ENCODE measurements around the gene PARD3. TPM values are rescaled to one million over a fixed set of nuclear protein-coding genes. Genes with fewer than 3 reads are reported as not detected.

The PARD3 gene
- total and polyA plus RNA-seq, 2 donors (not counting 3 experiments of a cell fraction or from before 2014, with no cell fraction given) = 7.3 to 24.1 TPM

GRCh38 chr10:34195364-34196057 is 619.6 kb downstream of the PARD3 start:
- Histone ChIP-seq H3K4me1 (ENCODE audit: control insufficient read depth, extremely low read depth, insufficient read depth, low read length) (no peaks in the 10 kb centered on the region), H3K9me1 (replicated peaks; ENCODE audit: control insufficient read depth, extremely low read depth, insufficient read depth, low read length) (no peaks in the 10 kb centered on the region), H3K4me3 (replicated peaks in 1 of 3; ENCODE audit: insufficient read depth in 1 of 3, low read depth in 1 of 3, low read length in 3 of 3) (no peak overlapping the region), H3K27ac (ENCODE audit: insufficient read depth, low read depth, low read length) (no peak overlapping the region), H3K9me3 (replicated peaks; ENCODE audit: control insufficient read depth, insufficient read depth, low read length) (no peaks in the 10 kb centered on the region), H3K79me2 (ENCODE audit: control insufficient read depth, insufficient read depth, low read length) (no peaks in the 10 kb centered on the region), H3K27me3 (ENCODE audit: control insufficient read depth in 2 of 2, insufficient read depth in 2 of 2, low read length in 2 of 2) (no peaks in the 10 kb centered on the region), H2AFZ (ENCODE audit: low read depth, low read length) (no peak overlapping the region), H3K9ac (replicated peaks; ENCODE audit: extremely low read depth, insufficient read depth, low read length) (no peak overlapping the region), H4K20me1 (replicated peaks; ENCODE audit: control insufficient read depth, extremely low read depth, insufficient read depth, low read length) (no peaks in the 10 kb centered on the region), H3K4me2 (ENCODE audit: insufficient read depth, low read length) (no peak overlapping the region), H3K36me3 (ENCODE audit: control insufficient read depth in 2 of 2, extremely low read depth in 1 of 2, insufficient read depth in 2 of 2, low read length in 2 of 2) (no peaks in the 10 kb centered on the region)
- DNase-seq (ENCODE audit: low read depth, low spot score) (peak; percentile 8), FAIRE-seq (no peak)
- TF ChIP-seq JUN (IDR thresholded peaks at IDR 0.05; ENCODE audit: borderline replicate concordance, insufficient read depth, insufficient read length, low read depth) (no peak), FOS (IDR thresholded peaks at IDR 0.05; ENCODE audit: borderline replicate concordance, insufficient read depth, low read length) (no peak), POLR2A (IDR thresholded peaks at IDR 0.05; ENCODE audit: low read depth, low read length) (no peak), EZH2 (IDR thresholded peaks at IDR 0.05; ENCODE audit: borderline replicate concordance, low read depth, low read length, severe bottlenecking) (no peak), MAX (IDR thresholded peaks at IDR 0.05; ENCODE audit: insufficient read depth, insufficient read length) (no peak), CTCF (IDR thresholded peaks at IDR 0.05; ENCODE audit: extremely low read depth in 1 of 2, insufficient read depth in 1 of 2, low read depth in 1 of 2, low read length in 2 of 2) (no peak), MYC (IDR thresholded peaks at IDR 0.05; ENCODE audit: low read depth, low read length) (no peak)
- ChIA-PET CTCF (interaction anchor here (0.7 to 1.3 kb wide), 5 partner anchors 9 to 1075 kb away, joined by 3 to 8 read pairs (median 4); no protein-coding TSS in a partner anchor), POLR2A (no interaction called here)
- dilution Hi-C loops (cut with MboI; ENCODE audit: extremely low pct_ligation_motif_present, low sequenced_read_pairs) = no loop called here
- no TSS peak for BruUV-seq (replicated peaks)
- intact Hi-C loops (cut with micrococcal nuclease) = no loop called here
